Liver (tissue), 9 donors: Measurements from ENCODE around the gene KIF21A. TPM values are rescaled to one million over a fixed set of nuclear protein-coding genes. Genes with fewer than 3 reads are reported as not detected.

ENCODE experiments used
- DNase-seq: peaks from one replicate; pipeline ENCODE4 v3.0.0-alpha.2; 2017; ENCODE audit warnings: low spot score
- H3K27ac ChIP-seq, 2 donors: one replicate each; pipeline ENCODE4 v1.7.0; 2013; ENCODE audit warnings: inconsistent platforms in 2 of 2, low read length in 2 of 2, control low read depth in 1 of 2, low read depth in 1 of 2, mild to moderate bottlenecking in 1 of 2
- H3K27me3 ChIP-seq, 4 donors: one replicate each; pipeline versions ENCODE4 v1.6.1 to v1.7.0; 2013; ENCODE audit warnings: low read length in 3 of 4, inconsistent platforms in 1 of 4, mild to moderate bottlenecking in 1 of 4, moderate library complexity in 1 of 4; ENCODE audit not compliant: control insufficient read depth in 4 of 4, insufficient read depth in 4 of 4
- H3K36me3 ChIP-seq, 4 donors: one replicate each; pipeline versions ENCODE4 v1.6.1 to v1.7.0; 2013; ENCODE audit warnings: low read length in 3 of 4, mild to moderate bottlenecking in 3 of 4, low read depth in 1 of 4, moderate library complexity in 1 of 4; ENCODE audit not compliant: control insufficient read depth in 4 of 4, insufficient read depth in 3 of 4
- H3K4me1 ChIP-seq, 4 donors: one replicate each; pipeline versions ENCODE4 v1.6.1 to v1.7.0; 2013; ENCODE audit warnings: low read length in 3 of 4, mild to moderate bottlenecking in 3 of 4, moderate library complexity in 1 of 4; ENCODE audit not compliant: control insufficient read depth in 4 of 4, insufficient read depth in 4 of 4
- H3K4me3 ChIP-seq, 3 donors: one replicate each; pipeline versions ENCODE4 v1.6.1 to v1.7.0; 2013; ENCODE audit warnings: low read length in 3 of 3, control low read depth in 1 of 3, low read depth in 1 of 3, mild to moderate bottlenecking in 1 of 3
- H3K9ac ChIP-seq, 2 donors: one replicate each; pipeline ENCODE4 v1.7.0; 2013; ENCODE audit warnings: low read length in 2 of 2, mild to moderate bottlenecking in 2 of 2, moderate library complexity in 2 of 2, control low read depth in 1 of 2, low read depth in 1 of 2
- H3K9me3 ChIP-seq, 4 donors: one replicate each; pipeline versions ENCODE4 v1.6.1 to v1.7.0; 2013; ENCODE audit warnings: low read length in 3 of 4; ENCODE audit not compliant: control insufficient read depth in 4 of 4
- ATF3 ChIP-seq: IDR thresholded peaks from 2 replicates; pipeline ENCODE4 v1.6.1; 2016; ENCODE audit warnings: antibody characterized with exemption
- CTCF ChIP-seq: fragments of 150-350 bp; IDR thresholded peaks from 2 replicates; pipeline ENCODE4 v1.5.1; 2017; ENCODE audit warnings: improper control_type of control experiment, low read depth, low read length; ENCODE audit not compliant: missing input control
- EGR1 ChIP-seq, 2 donors: IDR thresholded peaks; 2 replicates each; pipeline ENCODE4 v1.6.1; 2016 to 2018; ENCODE audit warnings: antibody characterized with exemption in 2 of 2, low read depth in 2 of 2
- FOXA1 ChIP-seq: IDR thresholded peaks from 2 replicates; pipeline ENCODE4 v1.6.1; 2016; ENCODE audit warnings: antibody characterized with exemption
- FOXA2 ChIP-seq: IDR thresholded peaks from 2 replicates; pipeline ENCODE4 v1.6.1; 2016; ENCODE audit warnings: antibody characterized with exemption
- HNF4A ChIP-seq, 2 donors: conservative IDR thresholded peaks; 2 replicates each; pipeline ENCODE4 v1.6.1; 2016; ENCODE audit warnings: antibody characterized with exemption in 2 of 2, mild to moderate bottlenecking in 2 of 2
- HNF4G ChIP-seq: IDR thresholded peaks from 2 replicates; pipeline ENCODE4 v1.6.1; 2016; ENCODE audit warnings: antibody characterized with exemption
- RAD21 ChIP-seq, 2 donors: IDR thresholded peaks; 2 replicates each; pipeline ENCODE4 v1.6.1; 2016; ENCODE audit warnings: antibody characterized with exemption in 2 of 2, mild to moderate bottlenecking in 2 of 2
- REST ChIP-seq: IDR thresholded peaks from 2 replicates; pipeline ENCODE4 v1.6.1; 2016; ENCODE audit warnings: antibody characterized with exemption, mild to moderate bottlenecking
- RXRA ChIP-seq, 2 donors: IDR thresholded peaks; 2 replicates each; pipeline ENCODE4 v1.6.1; 2017 to 2018; ENCODE audit warnings: antibody characterized with exemption in 2 of 2, mild to moderate bottlenecking in 1 of 2
- SP1 ChIP-seq: IDR thresholded peaks from 2 replicates; pipeline ENCODE4 v1.6.1; 2018; ENCODE audit warnings: antibody characterized with exemption, mild to moderate bottlenecking
- TAF1 ChIP-seq: conservative IDR thresholded peaks from 2 replicates; pipeline ENCODE4 v1.6.1; 2016; ENCODE audit warnings: antibody characterized with exemption, mild to moderate bottlenecking
- ZBTB33 ChIP-seq: IDR thresholded peaks from 2 replicates; pipeline ENCODE4 v1.6.1; 2016; ENCODE audit warnings: antibody characterized with exemption
- WGBS: extraction: QIAGEN DNeasy Blood & Tissue Kit; methylation state at CpG from one replicate; pipeline ENCODE4 v1.1.7; 2013; 5-methylcytosine and 5-hydroxymethylcytosine counted together
- polyA plus RNA-seq, 2 donors: library from polyadenylated mRNA; stranded (reverse) in 1 of 2; unstranded in 1 of 2; fragments of 200-250 nt in 1 of 2; fragments of >200 nt in 1 of 2; fragmentation: Nextera tagmentation in 1 of 2; extraction: Ambion mirVana in 1 of 2; gene quantifications; one replicate each; pipeline versions ENCODE4 v1.2.1 to v1.2.3, GENCODE V29; 2013 to 2015
- total RNA-seq, 2 donors: library from RNA; depleted of rRNA; stranded (reverse); fragments of >200 nt; gene quantifications; one replicate each; pipeline ENCODE4 v1.2.3, GENCODE V29; 2014
- donor health status: healthy.
- donor health status: healthy.
- donor health status: healthy.
- donor health status: healthy.
- donor health status: healthy.

Gene KIF21A
- total RNA-seq (10 to 100 TPM in 1 of 2 donors, 1 to 10 TPM in 1; 9.1 to 47.4 TPM), polyA plus RNA-seq (10 to 100 TPM; 13.8 to 28.3 TPM)

- H3K27me3 ChIP-seq: no peaks in the 10 kb centered on the region
- H3K4me3 ChIP-seq: peak within 1 kb of the TSS; percentile 85 to 98 (median 90)
- H3K36me3 ChIP-seq: no peaks in the 10 kb centered on the region
- TF ChIP-seq HNF4G (peak; percentile 84), FOXA2 (no peak), TAF1 (peak; percentile 87), EGR1 (IDR thresholded peaks at IDR 0.05; ENCODE audit: low read depth in 2 of 2) (peak in 1 of 2 donors; percentile 12), HNF4A (conservative IDR thresholded peaks at IDR 0.05) (peak; percentile 89 to 92), REST (peak; percentile 71), SP1 (peak; percentile 89), ATF3 (no peak), RXRA (IDR thresholded peaks at IDR 0.05) (peak in 1 of 2 donors; percentile 41), CTCF (peak; percentile 85), ZBTB33 (no peak), RAD21 (IDR thresholded peaks at IDR 0.05) (peak; percentile 30 to 67), FOXA1 (no peak)
- H3K4me1 ChIP-seq: peaks cover 2 to 37% (median 12%) of the 10 kb centered on the region in 4 donors
- no peaks in the 10 kb centered on the region for H3K9me3 ChIP-seq
- H3K27ac ChIP-seq: peak within 1 kb of the TSS; percentile 90 to 92
- peak; percentile 75 for DNase-seq
- WGBS: under 1% methylated on average over 72 of the region's 72 CpGs
- peak within 1 kb of the TSS; percentile 82 to 94 for H3K9ac ChIP-seq
Measured at GRCh38 chr12:39443081-39443928, at the start of gene KIF21A. Gene KIF21A (minus strand): TSS chr12:39443120. CDS start chr12:39442970, 150 bp downstream.
